Glomerular visceral epithelial cell (primary cell): ENCODE data around the gene SEH1L.
"Not testable (repeated sequence)": the region's sequence is repeated elsewhere in the genome, so short reads cannot be mapped to it uniquely, and the experiment has no call there.

Experiments
- DNase-seq: peaks from one replicate; pipeline ENCODE4 v3.0.0-alpha.2; 2016; ENCODE audit errors: extremely low spot score

Gene SEH1L

GRCh38 chr18:12943215-12943614 is 4.6 kb upstream of the SEH1L start:
- peak; percentile 52 for DNase-seq

- DNase-seq = no peak
Observed at GRCh38 chr18:12944709-12945108, 3.1 kb upstream of the SEH1L start.

- DNase-seq = peak; percentile 77
Observed at GRCh38 chr18:12946549-12947284, 1.1 kb upstream of the SEH1L start.

GRCh38 chr18:12948050-12948804 is 416 bp downstream of the SEH1L start:
- peak; percentile 94 for DNase-seq

GRCh38 chr18:12958478-12958877 is 10.7 kb downstream of the SEH1L start:
- DNase-seq = no peak

GRCh38 chr18:12960395-12960794 is 12.6 kb downstream of the SEH1L start:
- DNase-seq = no peak

- no peak for DNase-seq
Observed at GRCh38 chr18:12960853-12961397, 13.1 kb downstream of the SEH1L start.

- DNase-seq = no peak
Observed at GRCh38 chr18:12963069-12963468, 15.3 kb downstream of the SEH1L start.

GRCh38 chr18:12968115-12968514 is 20.3 kb downstream of the SEH1L start:
- DNase-seq = no peak

- DNase-seq = no peak
Observed at GRCh38 chr18:12968619-12969018, 20.8 kb downstream of the SEH1L start.

GRCh38 chr18:12973562-12974213 is 25.9 kb downstream of the SEH1L start:
- no peak for DNase-seq

GRCh38 chr18:12975488-12975887 is 27.7 kb downstream of the SEH1L start:
- DNase-seq = no peak

- no peak for DNase-seq
Observed at GRCh38 chr18:12976305-12976704, 28.5 kb downstream of the SEH1L start.

GRCh38 chr18:12980065-12980464 is 32.3 kb downstream of the SEH1L start:
- not testable (repeated sequence) for DNase-seq

- DNase-seq = no peak
Observed at GRCh38 chr18:12989397-12990122, 41.7 kb downstream of the SEH1L start.

- DNase-seq = no peak
Observed at GRCh38 chr18:12990123-12990475, 42.3 kb downstream of the SEH1L start.

GRCh38 chr18:12990641-12990966 is 42.8 kb downstream of the SEH1L start:
- DNase-seq = no peak

- peak; percentile 99 for DNase-seq
Observed at GRCh38 chr18:12990967-12991820, 43.4 kb downstream of the SEH1L start, which contains the start of gene CEP192. Gene CEP192 (plus strand): TSS chr18:12991362. CDS start chr18:12999425, 8,063 bp downstream.

- no peak for DNase-seq
Observed at GRCh38 chr18:12991821-12992179, 44.0 kb downstream of the SEH1L start.

GRCh38 chr18:12993439-12993838 is 45.6 kb downstream of the SEH1L start:
- no peak for DNase-seq

GRCh38 chr18:12995424-12995823 is 47.6 kb downstream of the SEH1L start:
- DNase-seq = no peak
